Measurements from ENCODE around the gene GNPTG.

The GNPTG gene

GRCh38 chr16:1343428-1344242 is 8.1 kb upstream of the GNPTG start:
- H3K27ac ChIP-seq, result no peak overlapping the region
- peak overlapping the region in 2 of 7 experiments; percentile 3 to 31 for H3K4me3 ChIP-seq

- no peak overlapping the region for H3K27ac ChIP-seq
- no peak overlapping the region for H3K4me3 ChIP-seq
These were observed 7.2 kb upstream of the GNPTG start for GRCh38 chr16:1344499-1344898.

GRCh38 chr16:1345087-1345486 is 6.6 kb upstream of the GNPTG start:
- H3K27ac ChIP-seq, result no peak overlapping the region
- H3K4me3 ChIP-seq, result no peak overlapping the region

GRCh38 chr16:1345651-1346421 is 5.9 kb upstream of the GNPTG start:
- Histone ChIP-seq H3K27ac (no peak overlapping the region), H3K4me3 (no peak overlapping the region)

GRCh38 chr16:1346422-1347285 is 5.1 kb upstream of the GNPTG start:
- Histone ChIP-seq H3K27ac (no peak overlapping the region), H3K4me3 (no peak overlapping the region)

- peak overlapping the region in 1 of 7 experiments; percentile 11 for H3K4me3 ChIP-seq
- H3K27ac ChIP-seq, result no peak overlapping the region
These were observed 4.4 kb upstream of the GNPTG start for GRCh38 chr16:1347286-1347855.

GRCh38 chr16:1347962-1348361 is 3.8 kb upstream of the GNPTG start:
- Histone ChIP-seq H3K27ac (no peak overlapping the region), H3K4me3 (no peak overlapping the region)

- no peak overlapping the region for H3K27ac ChIP-seq
These were observed 3.3 kb upstream of the GNPTG start for GRCh38 chr16:1348441-1348840.

GRCh38 chr16:1348926-1349325 is 2.8 kb upstream of the GNPTG start:
- Histone ChIP-seq H3K27ac (no peak overlapping the region), H3K4me3 (no peak overlapping the region)

More at GRCh38 chr16:1348441-1348840, 3.3 kb upstream of the GNPTG start:
- H3K4me3 ChIP-seq, result no peak overlapping the region

GRCh38 chr16:1349351-1349750 is 2.4 kb upstream of the GNPTG start:
- no peak overlapping the region for H3K27ac ChIP-seq
- H3K4me3 ChIP-seq, result no peak overlapping the region

- no peak overlapping the region for H3K4me3 ChIP-seq
- H3K27ac ChIP-seq, result no peak overlapping the region
These were observed 1.8 kb upstream of the GNPTG start for GRCh38 chr16:1349951-1350350.

- Histone ChIP-seq H3K27ac (peak overlapping the region in 10 of 21 experiments; percentile 66 to 94 (median 81)), H3K4me3 (peak overlapping the region; percentile 70 to 99 (median 95))
These were observed 1.0 kb upstream of the GNPTG start for GRCh38 chr16:1350691-1351090.

GRCh38 chr16:1351215-1351581 is 533 bp upstream of the GNPTG start:
- H3K27ac ChIP-seq, result peak overlapping the region; percentile 16 to 94 (median 83)
- peak overlapping the region; percentile 70 to 99 (median 95) for H3K4me3 ChIP-seq

GRCh38 chr16:1354815-1355540 is 3.2 kb downstream of the GNPTG start:
- Histone ChIP-seq H3K27ac (no peak overlapping the region), H3K4me3 (no peak overlapping the region)

GRCh38 chr16:1355591-1355990 is 3.9 kb downstream of the GNPTG start:
- Histone ChIP-seq H3K27ac (peak overlapping the region in 1 of 21 experiments; percentile 21), H3K4me3 (no peak overlapping the region)

- Histone ChIP-seq H3K27ac (peak overlapping the region in 1 of 21 experiments; percentile 21), H3K4me3 (no peak overlapping the region)
These were observed 4.5 kb downstream of the GNPTG start for GRCh38 chr16:1356061-1356900.

- Histone ChIP-seq H3K27ac (peak overlapping the region in 1 of 21 experiments; percentile 22), H3K4me3 (no peak overlapping the region)
These were observed 6.3 kb downstream of the GNPTG start for GRCh38 chr16:1357906-1358566.

Measured in skin epidermis (tissue), 12 donors.